A204.1 (cell line): ENCODE measurements around the gene DDX4.

Experiments
- FAIRE-seq: peaks from 2 replicates; lab custom pipeline; 2012; peaks lifted over from hg19 to GRCh38; lab: Jason Lieb, UNC

DDX4 gene

DNA sequence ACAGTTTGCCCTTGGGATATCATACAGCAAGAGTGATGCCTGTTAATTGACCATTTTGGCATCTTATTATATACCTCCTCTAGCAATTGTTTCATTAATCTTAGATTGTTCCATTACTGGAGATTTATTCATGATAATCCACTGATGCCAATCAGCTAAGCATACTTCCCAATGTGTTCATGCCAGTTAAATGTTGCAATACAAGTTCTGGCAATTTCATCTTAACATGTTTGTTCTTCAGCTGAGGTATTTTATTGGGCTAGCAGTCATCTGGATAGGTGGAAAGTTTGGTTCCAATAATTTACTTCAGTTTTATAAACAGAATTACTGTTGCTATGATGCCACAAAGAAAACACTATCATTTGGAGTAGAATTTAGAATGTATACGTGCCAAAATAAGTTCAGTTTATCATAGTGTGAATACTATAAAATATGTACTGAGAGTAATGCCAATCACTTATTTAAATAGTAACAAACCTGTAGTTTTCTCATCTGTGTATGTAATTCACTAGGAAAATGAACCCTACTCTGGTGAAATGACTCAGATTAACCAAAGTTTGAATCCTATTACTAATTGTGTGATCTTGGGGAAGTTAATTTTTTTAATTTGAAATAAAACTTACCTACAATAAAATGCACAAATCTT lies 85.4 kb downstream of the DDX4 start:
- no peak for FAIRE-seq

- FAIRE-seq: no peak
These were observed 92.1 kb downstream of the DDX4 start for GRCh38 chr5:55829956-55830355.

GRCh38 chr5:55832446-55832845 lies 94.6 kb downstream of the DDX4 start:
- FAIRE-seq: no peak

- no peak for FAIRE-seq
These were observed 98.3 kb downstream of the DDX4 start for GRCh38 chr5:55836191-55836590.

- FAIRE-seq: no peak
These were observed 104.1 kb downstream of the DDX4 start for GRCh38 chr5:55841976-55842375.

- FAIRE-seq: no peak
These were observed 110.0 kb downstream of the DDX4 start for GRCh38 chr5:55847837-55848236.

DNA sequence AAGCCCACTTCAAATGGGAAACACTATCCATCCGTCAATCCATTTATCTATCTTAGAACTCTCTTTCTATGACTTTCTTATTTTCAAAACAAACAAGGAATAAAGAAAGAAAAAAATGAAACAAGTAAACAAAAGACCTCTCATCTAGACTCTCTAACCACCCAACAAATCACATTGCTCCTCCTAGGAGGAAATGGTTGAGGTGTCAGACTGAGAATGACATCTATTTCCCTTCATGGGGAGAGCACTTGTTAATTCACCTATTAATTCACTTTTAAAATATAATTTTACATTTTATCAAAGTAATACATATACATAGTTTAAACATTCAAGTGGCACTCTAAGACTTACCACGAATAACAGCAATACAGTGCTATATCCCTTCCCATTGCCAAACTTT lies 110.9 kb downstream of the DDX4 start:
- FAIRE-seq: no peak

- FAIRE-seq: no peak
These were observed 113.2 kb downstream of the DDX4 start, which contains the start of gene IL31RA for GRCh38 chr5:55850839-55851674. IL31RA (plus strand) TSS chr5:55851357; CDS start chr5:55851571, 214 bp downstream.

DNA sequence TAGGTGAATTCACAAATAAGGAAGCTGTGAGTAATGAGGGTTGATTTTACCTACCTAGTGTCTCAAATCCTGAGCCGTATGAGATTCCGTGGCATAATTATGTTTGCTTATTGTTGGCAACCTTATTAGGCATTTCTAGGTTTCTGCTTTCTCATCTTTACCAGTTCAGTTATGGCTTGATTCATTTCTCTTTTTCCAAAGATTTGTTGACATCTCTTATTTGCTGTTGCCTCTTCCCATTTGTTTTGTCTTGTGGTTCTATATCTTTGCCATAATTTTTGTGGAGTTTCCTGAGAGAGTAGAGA lies 113.8 kb downstream of the DDX4 start:
- FAIRE-seq: no peak

DNA sequence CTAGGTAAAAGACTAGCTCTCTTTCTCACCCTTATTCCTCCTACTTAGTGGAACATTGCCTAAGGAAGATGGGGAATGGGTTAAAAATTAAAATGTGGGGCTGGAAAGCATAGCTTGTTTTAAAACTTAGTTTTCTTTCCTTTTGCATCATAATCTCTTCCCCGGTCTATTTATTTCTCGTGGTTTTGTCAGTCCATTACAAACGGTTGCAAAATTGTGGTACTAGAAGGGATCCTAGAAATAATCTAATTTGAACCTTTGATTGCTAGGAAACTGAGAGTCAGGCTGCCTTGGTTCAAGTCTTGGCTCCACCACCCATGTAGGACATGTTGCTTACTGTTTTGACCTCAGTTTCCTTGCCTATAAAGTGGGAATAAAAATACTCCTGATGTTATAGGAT lies 114.6 kb downstream of the DDX4 start:
- FAIRE-seq: no peak

DNA sequence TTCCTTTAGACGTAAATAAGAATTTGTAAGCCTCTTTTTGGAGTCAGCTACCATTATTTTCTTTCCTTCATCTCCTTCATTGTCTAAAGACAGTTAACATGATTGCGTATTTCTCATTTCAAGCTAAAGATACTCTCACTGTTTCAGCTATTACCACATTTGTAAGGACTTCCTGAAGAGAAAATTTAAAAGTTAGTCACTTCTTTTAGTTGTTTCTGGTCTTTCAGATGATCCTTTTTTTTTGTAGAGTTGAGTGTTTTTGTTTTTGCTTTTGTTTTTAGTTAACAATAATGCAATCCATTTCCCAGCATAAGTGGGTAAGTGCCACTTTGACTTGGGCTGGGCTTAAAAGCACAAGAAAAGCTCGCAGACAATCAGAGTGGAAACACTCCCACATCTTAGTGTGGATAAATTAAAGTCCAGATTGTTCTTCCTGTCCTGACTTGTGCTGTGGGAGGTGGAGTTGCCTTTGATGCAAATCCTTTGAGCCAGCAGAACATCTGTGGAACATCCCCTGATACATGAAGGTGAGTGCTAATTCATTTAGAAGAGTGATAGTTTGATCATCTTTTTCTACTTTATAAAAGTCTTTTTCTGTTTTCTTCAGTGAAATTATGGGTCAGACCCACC lies 115.3 kb downstream of the DDX4 start:
- no peak for FAIRE-seq

GRCh38 chr5:55853818-55854217 lies 116.0 kb downstream of the DDX4 start:
- no peak for FAIRE-seq

- FAIRE-seq: no peak
These were observed 117.6 kb downstream of the DDX4 start for GRCh38 chr5:55855509-55855908.

- no peak for FAIRE-seq
These were observed 118.8 kb downstream of the DDX4 start for GRCh38 chr5:55856516-55857246.

- FAIRE-seq: no peak
These were observed 119.4 kb downstream of the DDX4 start for GRCh38 chr5:55857247-55857640.

DNA sequence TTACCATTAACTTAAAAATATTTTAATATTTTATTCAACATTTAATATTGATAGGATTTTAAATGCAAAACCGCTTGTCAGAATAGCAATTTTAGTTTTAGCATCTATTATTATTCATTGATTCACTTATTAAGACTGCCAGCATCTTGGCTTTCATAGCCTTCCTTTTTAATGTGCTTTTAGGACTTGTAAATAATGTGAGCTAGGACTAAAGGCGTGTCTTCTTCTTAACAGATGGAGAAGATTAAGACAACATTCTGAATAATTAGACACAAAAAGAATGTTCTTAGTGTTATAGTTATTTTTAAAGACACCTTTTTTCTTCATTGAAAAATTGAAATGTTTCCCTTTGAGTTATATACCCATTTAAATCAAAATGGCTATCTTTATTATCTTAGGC lies 120.2 kb downstream of the DDX4 start:
- no peak for FAIRE-seq

- no peak for FAIRE-seq
These were observed 122.4 kb downstream of the DDX4 start for GRCh38 chr5:55860288-55860687.

GRCh38 chr5:55860709-55861108 lies 122.8 kb downstream of the DDX4 start:
- FAIRE-seq: no peak

DNA sequence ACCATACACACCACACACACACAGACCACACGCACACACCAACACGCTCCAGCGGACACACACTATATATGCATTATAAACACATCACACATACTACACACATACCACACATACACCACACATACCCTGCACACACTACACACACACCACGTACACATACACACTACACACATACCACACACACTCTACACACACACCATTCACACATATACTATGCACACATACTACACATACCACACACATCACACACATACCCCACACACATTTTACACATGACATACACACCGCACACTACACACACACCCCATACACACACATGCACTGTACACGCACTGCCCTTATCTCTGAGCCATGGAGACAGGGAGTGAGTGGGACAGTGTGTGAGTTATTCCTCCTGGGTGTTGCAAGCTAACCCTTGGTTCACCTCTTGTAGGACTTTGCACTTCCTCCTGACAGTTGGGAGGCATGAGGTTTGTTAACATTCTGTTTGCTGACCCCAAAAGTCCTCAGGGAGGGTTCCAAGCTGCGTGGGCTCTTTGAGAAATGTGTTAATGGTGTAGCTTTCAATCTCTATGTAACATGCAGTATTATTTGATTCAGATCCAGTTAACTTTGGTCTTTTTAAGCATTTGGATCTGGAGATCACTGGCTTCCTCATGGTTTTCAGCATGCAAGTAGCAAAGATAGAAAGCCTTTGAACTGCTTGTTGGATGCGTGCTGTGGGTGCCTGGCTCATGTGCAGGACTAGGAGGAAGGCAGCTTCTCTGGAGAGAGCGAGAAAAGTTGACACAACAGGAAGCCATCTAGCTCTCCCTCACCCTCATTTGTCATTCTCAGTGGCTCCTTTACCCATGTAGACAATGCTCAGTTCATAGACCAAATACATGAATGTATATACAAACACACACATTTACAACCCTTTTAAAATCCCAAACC lies 127.0 kb downstream of the DDX4 start:
- no peak for FAIRE-seq

DNA sequence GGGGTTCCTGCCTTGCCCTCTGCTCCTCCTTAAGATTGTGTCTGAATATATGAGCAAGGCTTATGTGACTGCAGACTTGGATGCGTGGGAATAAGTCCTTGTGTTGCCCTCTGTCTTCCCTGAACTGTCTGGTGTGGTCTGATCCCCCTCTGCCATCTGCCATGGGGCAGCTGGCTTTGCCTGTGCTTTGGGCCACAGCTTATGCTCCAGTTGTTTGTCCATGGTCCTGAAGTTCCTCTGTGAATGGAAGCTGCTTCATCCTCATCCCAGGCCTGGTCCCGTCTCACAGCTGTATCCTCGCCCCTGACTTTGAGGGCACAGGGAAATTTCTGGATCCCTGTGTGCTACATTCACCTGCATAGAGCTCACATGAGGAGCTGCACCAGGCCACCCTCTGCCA lies 128.0 kb downstream of the DDX4 start:
- no peak for FAIRE-seq

GRCh38 chr5:55866485-55866884 lies 128.6 kb downstream of the DDX4 start:
- no peak for FAIRE-seq
